A549 (cell line): ENCODE data around the gene TNK1. TPM values are rescaled to one million over a fixed set of nuclear protein-coding genes. Genes with fewer than 3 reads are reported as not detected.

Experiments
- ATAC-seq, 2 experiments: fragments of 200-7000 bp in 1 of 2; fragments of >200 bp in 1 of 2; cut with Nextera tagmentation in 1 of 2; cut with Tn5 transposase in 1 of 2; 3 replicates each; pipeline versions ENCODE4 v1.8.0 to v1.9.1; 2018 to 2020; ENCODE audit warnings: mild to moderate bottlenecking in 1 of 2, moderate library complexity in 1 of 2
- CTCF ChIA-PET: fragments of 300-600 bp; sonication (Branson Sonifier 250); formaldehyde crosslinking; extraction: SDS; loops from one replicate; lab custom pipeline; 2021; ENCODE audit warnings: antibody characterized with exemption, inconsistent platforms; lab: Yijun Ruan, JAX
- POLR2A ChIA-PET: fragments of 350-600 bp; formaldehyde crosslinking; extraction: SDS; loops from one replicate; lab custom pipeline; 2021; ENCODE audit warnings: antibody characterized with exemption, inconsistent platforms; lab: Yijun Ruan, JAX
- DNase-seq, 2 experiments: peaks; one replicate each; pipeline versions ENCODE4 v3.0.0 to v3.0.0-alpha.2; 2011 to 2016; ENCODE audit warnings: low read depth in 1 of 2, low spot score in 1 of 2
- FAIRE-seq: peaks from 2 replicates; lab custom pipeline; 2011; peaks lifted over from hg19 to GRCh38; lab: Jason Lieb, UNC
- H3K27ac ChIP-seq, 2 experiments: fragments of >200 bp; sonication (Bioruptor Twin); formaldehyde crosslinking; 3 replicates each; pipeline ENCODE4 v1.5.1; 2016 to 2017
- H3K4me1 ChIP-seq: fragments of >200 bp; sonication (Bioruptor Twin); formaldehyde crosslinking; 3 replicates; pipeline ENCODE4 v1.6.1; 2016
- H3K4me2 ChIP-seq: fragments of >200 bp; sonication (Bioruptor Twin); formaldehyde crosslinking; 3 replicates; pipeline ENCODE4 v1.6.1; 2016
- H3K4me3 ChIP-seq: fragments of >200 bp; sonication (Bioruptor Twin); formaldehyde crosslinking; 3 replicates; pipeline ENCODE4 v1.5.1; 2016
- H3K9me3 ChIP-seq: fragments of >200 bp; sonication (Bioruptor Twin); formaldehyde crosslinking; 3 replicates; pipeline ENCODE4 v1.6.1; 2016
- CBX8 ChIP-seq: fragments of 200-600 bp; sonication (generic); IDR thresholded peaks from 2 replicates; pipeline ENCODE4 v1.6.1; 2016
- CEBPB ChIP-seq, 2 experiments: fragments of >200 bp in 1 of 2; sonication (Bioruptor Twin) in 1 of 2; formaldehyde crosslinking in 1 of 2; IDR thresholded peaks; 2 replicates each; pipeline ENCODE4 v1.6.1; 2012 to 2016
- EP300 ChIP-seq, 2 experiments: fragments of >200 bp; sonication (Bioruptor Twin); formaldehyde crosslinking; IDR thresholded peaks; 2 replicates in 1 of 2; 3 replicates in 1 of 2; pipeline ENCODE4 v1.6.1; 2016 to 2017
- GATA3 ChIP-seq: IDR thresholded peaks from 2 replicates; pipeline ENCODE4 v1.6.1; 2012; ENCODE audit warnings: borderline replicate concordance
- HDAC2 ChIP-seq: fragments of 200-600 bp; sonication (generic); IDR thresholded peaks from 2 replicates; pipeline ENCODE4 v1.6.1; 2016
- HOXB5 ChIP-seq: fragments of 250-450 bp; sonication (Bioruptor Pico); IDR thresholded peaks from 2 replicates; pipeline ENCODE4 v1.5.0; 2020; ENCODE audit warnings: mild to moderate bottlenecking, moderate library complexity
- JUN ChIP-seq, 2 experiments: fragments of >200 bp; sonication (Bioruptor Twin); formaldehyde crosslinking; IDR thresholded peaks; 2 replicates in 1 of 2; 3 replicates in 1 of 2; pipeline ENCODE4 v1.6.1; 2016 to 2017
- NFE2L2 ChIP-seq: fragments of 150-350 bp; conservative IDR thresholded peaks from 2 replicates; pipeline ENCODE4 v1.6.1; 2014; ENCODE audit warnings: low read length
- NPAS2 ChIP-seq: fragments of 250-450 bp; sonication (Bioruptor Pico); IDR thresholded peaks from 2 replicates; pipeline ENCODE4 v1.8.0; 2022; ENCODE audit warnings: mild to moderate bottlenecking, moderate library complexity, borderline replicate concordance
- POLR2AphosphoS2 ChIP-seq: conservative IDR thresholded peaks from 2 replicates; pipeline ENCODE4 v1.6.1; 2012; ENCODE audit warnings: low read length, improper control_type of control experiment, inconsistent platforms
- RAD21 ChIP-seq, 2 experiments: fragments of >200 bp in 1 of 2; sonication (Bioruptor Twin) in 1 of 2; formaldehyde crosslinking in 1 of 2; IDR thresholded peaks in 1 of 2; conservative IDR thresholded peaks in 1 of 2; 2 replicates in 1 of 2; 3 replicates in 1 of 2; pipeline ENCODE4 v1.6.1; 2012 to 2018; ENCODE audit warnings: inconsistent platforms in 1 of 2
- RNF2 ChIP-seq: fragments of 200-600 bp; sonication (generic); IDR thresholded peaks from 2 replicates; pipeline ENCODE4 v1.6.1; 2016; ENCODE audit warnings: low read depth, mild to moderate bottlenecking, antibody characterized with exemption, moderate library complexity, borderline replicate concordance
- SREBF2 ChIP-seq: fragments of 450-650 bp; IDR thresholded peaks from 2 replicates; pipeline ENCODE4 v1.6.1; 2014; ENCODE audit warnings: mild to moderate bottlenecking, moderate library complexity
- ZC3H11A ChIP-seq: fragments of 450-650 bp; IDR thresholded peaks from 2 replicates; pipeline ENCODE4 v1.6.1; 2014; ENCODE audit warnings: antibody characterized with exemption, mild to moderate bottlenecking
- ZSCAN20 ChIP-seq: fragments of 250-450 bp; sonication (Bioruptor Pico); IDR thresholded peaks from 2 replicates; pipeline ENCODE4 v1.8.0; 2022; ENCODE audit warnings: mild to moderate bottlenecking, moderate library complexity
- WGBS: methylation state at CpG from one replicate; pipeline ENCODE4 v1.1.6; 2017; ENCODE audit errors: missing lambda C conversion rate; 5-methylcytosine and 5-hydroxymethylcytosine counted together
- polyA plus RNA-seq, 4 experiments: library from polyadenylated mRNA; depleted of rRNA in 3 of 4; stranded (reverse); fragments of >200 nt; fragmentation: RNase III in 1 of 4; extraction: RNeasy Plus Mini Kit Qiagen cat#74134 plus additional on column Dnase treatment in 1 of 4; gene quantifications; 2 replicates in 3 of 4; 3 replicates in 1 of 4; pipeline ENCODE4 v1.2.3, GENCODE V29; 2011 to 2017
- TF ChIP-seq, protein P1 (sequence below): fragments of >200 bp; sonication (Bioruptor Twin); formaldehyde crosslinking; IDR thresholded peaks from 3 replicates; pipeline ENCODE4 v1.5.1; 2016
- TF ChIP-seq, protein P2 (sequence below): fragments of 250-450 bp; sonication (Bioruptor Pico); IDR thresholded peaks from 2 replicates; pipeline ENCODE4 v1.5.0; 2021; ENCODE audit warnings: mild to moderate bottlenecking, moderate library complexity, borderline replicate concordance
- TF ChIP-seq, protein P3 (sequence below): fragments of >200 bp; sonication (Bioruptor Twin); formaldehyde crosslinking; IDR thresholded peaks from 2 replicates; pipeline ENCODE4 v1.6.1; 2016

Gene TNK1
- polyA plus RNA-seq, 2 of the 4 experiments (the other 2 are of a cell fraction) = 1.2 to 2.2 TPM

DNA sequence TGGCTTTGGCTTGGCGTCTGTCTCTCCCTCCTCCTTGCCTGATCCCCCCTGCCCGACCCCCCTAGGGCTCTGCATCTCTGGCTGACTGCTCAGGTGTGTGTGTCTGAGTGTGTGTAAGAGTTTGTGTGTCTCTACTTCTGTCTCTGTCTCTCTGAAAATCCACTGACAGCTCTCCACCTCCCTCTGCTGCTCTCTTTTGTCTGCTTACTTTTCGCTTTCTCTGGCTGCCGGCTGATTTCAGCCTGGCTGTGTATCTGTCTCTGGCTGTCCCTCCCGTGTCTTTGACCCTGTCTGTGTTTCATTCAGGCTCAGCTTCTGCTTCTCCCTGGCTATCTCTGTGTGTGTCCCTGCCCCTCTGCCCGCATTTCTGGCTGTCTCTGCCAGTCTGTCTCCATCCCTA lies 35.4 kb downstream of the TNK1 start:
- FAIRE-seq (no peak), ATAC-seq (peak in 1 of 2 experiments; percentile 10; a peak in 2 of 6 replicates), DNase-seq (no peak)
- POLR2A ChIA-PET = no interaction called here
- Histone ChIP-seq H3K4me3 (no peak overlapping the region), H3K9me3 (no peaks in the 10 kb centered on the region), H3K4me1 (0 out of 3 replicates have a peak, but pooled peaks cover 3% of the 10 kb centered on the region), H3K4me2 (no peak overlapping the region), H3K27ac (no peak overlapping the region)
- CTCF ChIA-PET = interaction anchor here (0.8 to 2.1 kb wide), 2 partner anchors 10 to 20 kb away, joined by 3 to 9 read pairs; no protein-coding TSS in a partner anchor
- TF ChIP-seq ZC3H11A = no peak
- peak in 1 of 2 experiments; percentile 35; a peak in 2 of 5 replicates for TF ChIP-seq RAD21 (conservative IDR thresholded peaks at IDR 0.05 in 1 of 2, IDR thresholded peaks at IDR 0.05 in 1 of 2)
- TF ChIP-seq NFE2L2 = no peak
- TF ChIP-seq JUN (IDR thresholded peaks at IDR 0.05) = no peak
- WGBS = 57% methylated on average over 6 of the region's 6 CpGs

DNA sequence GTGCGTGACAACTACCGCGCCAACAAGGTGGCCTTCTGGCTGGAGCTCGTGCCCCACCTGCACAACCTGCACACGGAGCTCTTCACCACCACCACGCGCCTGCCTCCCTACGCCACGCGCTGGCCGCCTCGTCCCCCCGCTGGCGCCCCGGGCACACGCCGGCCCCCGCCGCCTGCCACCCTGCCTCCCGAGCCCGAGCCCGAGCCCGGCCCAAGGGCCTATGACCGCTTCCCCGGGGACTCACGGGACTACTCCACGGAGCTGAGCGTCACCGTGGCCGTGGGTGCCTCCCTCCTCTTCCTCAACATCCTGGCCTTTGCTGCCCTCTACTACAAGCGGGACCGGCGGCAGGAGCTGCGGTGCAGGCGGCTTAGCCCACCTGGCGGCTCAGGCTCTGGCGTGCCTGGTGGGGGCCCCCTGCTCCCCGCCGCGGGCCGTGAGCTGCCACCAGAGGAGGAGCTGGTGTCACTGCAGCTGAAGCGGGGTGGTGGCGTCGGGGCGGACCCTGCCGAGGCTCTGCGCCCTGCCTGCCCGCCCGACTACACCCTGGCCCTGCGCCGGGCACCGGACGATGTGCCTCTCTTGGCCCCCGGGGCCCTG lies 36.3 kb downstream of the TNK1 start:
- ChIA-PET POLR2A (no interaction called here), CTCF (interaction anchor here (0.8 to 2.1 kb wide), 2 partner anchors 19 to 144 kb away, joined by 3 to 9 read pairs; no protein-coding TSS in a partner anchor)
- 95% methylated on average over 54 of the region's 54 CpGs for WGBS
- Histone ChIP-seq H3K4me1 (0 out of 3 replicates have a peak, but pooled peaks cover 3% of the 10 kb centered on the region), H3K4me3 (no peak overlapping the region), H3K27ac (no peak overlapping the region), H3K4me2 (no peak overlapping the region), H3K9me3 (no peaks in the 10 kb centered on the region)
- FAIRE-seq (no peak), ATAC-seq (no peak), DNase-seq (no peak)
- TF ChIP-seq ZC3H11A = no peak
- TF ChIP-seq POLR2AphosphoS2 = no peak
- TF ChIP-seq EP300 (IDR thresholded peaks at IDR 0.05) = no peak
- no peak for TF ChIP-seq NPAS2 (CRISPR knock-in tag)
- TF ChIP-seq, protein P1, sequence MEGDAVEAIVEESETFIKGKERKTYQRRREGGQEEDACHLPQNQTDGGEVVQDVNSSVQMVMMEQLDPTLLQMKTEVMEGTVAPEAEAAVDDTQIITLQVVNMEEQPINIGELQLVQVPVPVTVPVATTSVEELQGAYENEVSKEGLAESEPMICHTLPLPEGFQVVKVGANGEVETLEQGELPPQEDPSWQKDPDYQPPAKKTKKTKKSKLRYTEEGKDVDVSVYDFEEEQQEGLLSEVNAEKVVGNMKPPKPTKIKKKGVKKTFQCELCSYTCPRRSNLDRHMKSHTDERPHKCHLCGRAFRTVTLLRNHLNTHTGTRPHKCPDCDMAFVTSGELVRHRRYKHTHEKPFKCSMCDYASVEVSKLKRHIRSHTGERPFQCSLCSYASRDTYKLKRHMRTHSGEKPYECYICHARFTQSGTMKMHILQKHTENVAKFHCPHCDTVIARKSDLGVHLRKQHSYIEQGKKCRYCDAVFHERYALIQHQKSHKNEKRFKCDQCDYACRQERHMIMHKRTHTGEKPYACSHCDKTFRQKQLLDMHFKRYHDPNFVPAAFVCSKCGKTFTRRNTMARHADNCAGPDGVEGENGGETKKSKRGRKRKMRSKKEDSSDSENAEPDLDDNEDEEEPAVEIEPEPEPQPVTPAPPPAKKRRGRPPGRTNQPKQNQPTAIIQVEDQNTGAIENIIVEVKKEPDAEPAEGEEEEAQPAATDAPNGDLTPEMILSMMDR = no peak
- TF ChIP-seq HDAC2 = no peak
- no peak for TF ChIP-seq RNF2

DNA sequence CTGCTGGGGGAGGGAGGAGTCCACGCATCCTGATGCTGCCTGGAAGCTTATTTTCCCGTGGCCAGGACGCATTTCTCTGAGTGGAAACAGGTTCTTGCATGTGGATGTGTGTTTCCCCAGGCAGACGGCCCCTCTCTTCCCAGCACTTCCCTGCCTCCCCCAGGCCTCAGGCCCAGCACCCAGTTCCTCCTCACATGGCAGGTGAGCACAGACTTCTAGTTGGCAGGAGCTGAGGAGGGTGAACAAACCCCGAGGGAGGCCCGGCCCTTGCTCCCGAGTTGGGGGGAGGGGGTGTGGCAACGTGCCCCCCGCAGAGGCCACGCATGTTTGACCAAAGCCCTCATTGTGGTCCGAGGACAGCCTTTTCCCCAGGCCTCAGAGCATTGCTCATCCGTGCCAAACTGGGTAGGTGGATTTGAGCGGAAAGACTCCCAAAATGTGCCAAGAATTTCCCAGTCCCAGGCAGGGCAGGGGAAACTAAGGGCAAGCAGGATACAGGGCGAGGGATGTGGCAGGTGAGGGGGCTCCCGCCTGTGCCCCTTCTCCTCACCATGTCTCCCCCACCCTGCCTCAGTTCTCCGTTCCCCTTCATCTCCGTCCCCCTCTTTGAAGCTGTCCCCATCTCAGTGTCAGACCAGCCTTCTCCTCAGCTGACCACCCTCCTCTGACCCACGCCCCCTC lies 37.7 kb downstream of the TNK1 start:
- no peak for DNase-seq
- 76% methylated on average over 18 of the region's 18 CpGs for WGBS

More for the DNA sequence above, 37.7 kb downstream of the TNK1 start:
- Histone ChIP-seq H3K27ac (no peak overlapping the region), H3K9me3 (no peaks in the 10 kb centered on the region), H3K4me2 (no peak overlapping the region), H3K4me1 (0 out of 3 replicates have a peak, but pooled peaks cover under 1% of the 10 kb centered on the region), H3K4me3 (no peak overlapping the region)
- CTCF ChIA-PET = interaction anchor here (1.2 to 3.3 kb wide), 4 partner anchors 13 to 63 kb away, joined by 3 to 18 read pairs (median 6); partner anchors contain the start of gene TMEM95
- no peak for ATAC-seq
- no peak for FAIRE-seq
- no peak for TF ChIP-seq EP300 (IDR thresholded peaks at IDR 0.05)
- no peak for TF ChIP-seq NFE2L2
- TF ChIP-seq CEBPB (IDR thresholded peaks at IDR 0.05) = no peak
- no peak for TF ChIP-seq GATA3
- no peak for TF ChIP-seq ZSCAN20 (CRISPR knock-in tag)
- TF ChIP-seq, protein P2, sequence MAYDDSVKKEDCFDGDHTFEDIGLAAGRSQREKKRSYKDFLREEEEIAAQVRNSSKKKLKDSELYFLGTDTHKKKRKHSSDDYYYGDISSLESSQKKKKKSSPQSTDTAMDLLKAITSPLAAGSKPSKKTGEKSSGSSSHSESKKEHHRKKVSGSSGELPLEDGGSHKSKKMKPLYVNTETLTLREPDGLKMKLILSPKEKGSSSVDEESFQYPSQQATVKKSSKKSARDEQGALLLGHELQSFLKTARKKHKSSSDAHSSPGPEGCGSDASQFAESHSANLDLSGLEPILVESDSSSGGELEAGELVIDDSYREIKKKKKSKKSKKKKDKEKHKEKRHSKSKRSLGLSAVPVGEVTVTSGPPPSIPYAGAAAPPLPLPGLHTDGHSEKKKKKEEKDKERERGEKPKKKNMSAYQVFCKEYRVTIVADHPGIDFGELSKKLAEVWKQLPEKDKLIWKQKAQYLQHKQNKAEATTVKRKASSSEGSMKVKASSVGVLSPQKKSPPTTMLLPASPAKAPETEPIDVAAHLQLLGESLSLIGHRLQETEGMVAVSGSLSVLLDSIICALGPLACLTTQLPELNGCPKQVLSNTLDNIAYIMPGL (CRISPR knock-in tag) = no peak
- TF ChIP-seq CBX8 = no peak
- TF ChIP-seq, protein P3, sequence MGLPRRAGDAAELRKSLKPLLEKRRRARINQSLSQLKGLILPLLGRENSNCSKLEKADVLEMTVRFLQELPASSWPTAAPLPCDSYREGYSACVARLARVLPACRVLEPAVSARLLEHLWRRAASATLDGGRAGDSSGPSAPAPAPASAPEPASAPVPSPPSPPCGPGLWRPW = no peak
- TF ChIP-seq, protein P1 = no peak
- no peak for TF ChIP-seq SREBF2
- no peak for TF ChIP-seq HOXB5 (CRISPR knock-in tag)
- POLR2A ChIA-PET = no interaction called here
